GM12873 (cell line): Measurements from ENCODE around the gene ARHGEF37.

Experiments used
- CTCF ChIP-seq: IDR thresholded peaks from 2 replicates; pipeline ENCODE4 v1.5.1; 2012; ENCODE audit warnings: low read depth, mild to moderate bottlenecking, moderate library complexity, low read length, control low read depth; ENCODE audit not compliant: insufficient read depth; ENCODE audit errors: missing control alignments

Gene ARHGEF37

GRCh38 chr5:149666212-149666852, 85.0 kb downstream of the ARHGEF37 start:
- TF ChIP-seq CTCF = no peak

- peak; percentile 85 for TF ChIP-seq CTCF
Measured at GRCh38 chr5:149667084-149667828, 86.0 kb downstream of the ARHGEF37 start.

- TF ChIP-seq CTCF = no peak
Measured at GRCh38 chr5:149667829-149668330, 86.6 kb downstream of the ARHGEF37 start.

- no peak for TF ChIP-seq CTCF
Measured at GRCh38 chr5:149671544-149671943, 90.2 kb downstream of the ARHGEF37 start.

GRCh38 chr5:149672701-149673476, 91.6 kb downstream of the ARHGEF37 start:
- no peak for TF ChIP-seq CTCF

- TF ChIP-seq CTCF = no peak
Measured at GRCh38 chr5:149674686-149675085, 93.4 kb downstream of the ARHGEF37 start.
